HG03039 (cell line): ENCODE results near the gene SOX6.
"Not testable (repeated sequence)": the region's sequence is repeated elsewhere in the genome, so short reads cannot be mapped to it uniquely, and the experiment has no call there.

Experiments
- ATAC-seq: cut with Tn5 transposase; IDR thresholded peaks from one replicate; pipeline ENCODE4 v1.9.1; 2021; ENCODE audit warnings: mild to moderate bottlenecking, moderate library complexity; ENCODE audit not compliant: unreplicated experiment

Gene SOX6

GRCh38 chr11:16111690-16112089 lies 244.7 kb downstream of the SOX6 start:
- ATAC-seq, result no peak

GRCh38 chr11:16110886-16111285 lies 245.5 kb downstream of the SOX6 start:
- ATAC-seq, result no peak

DNA sequence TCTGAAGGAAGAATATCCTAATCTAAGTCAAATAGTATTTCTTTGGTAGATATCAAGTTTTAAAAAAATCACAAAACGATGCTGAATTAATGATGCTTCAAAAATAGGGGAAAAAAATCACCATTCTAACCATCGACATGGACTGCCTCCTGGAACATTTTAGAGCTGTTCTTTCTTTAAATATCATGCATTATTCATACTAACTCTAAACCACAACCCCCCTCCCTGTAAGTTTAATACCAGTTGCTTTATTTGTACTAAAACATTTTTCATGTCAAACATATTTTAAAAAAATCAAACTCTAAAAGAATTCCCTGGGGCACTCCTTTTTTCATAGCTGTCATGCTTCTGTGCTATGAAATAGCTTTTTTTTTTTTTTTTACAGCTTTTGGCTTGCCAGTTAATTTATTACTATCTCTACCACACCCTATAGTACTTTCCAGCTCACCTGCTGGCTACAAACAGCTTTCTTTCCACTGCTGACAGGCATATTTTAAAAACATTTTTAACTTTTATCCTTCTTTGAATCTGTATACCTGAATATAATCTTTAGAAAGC lies 256.9 kb downstream of the SOX6 start:
- ATAC-seq, result no peak

DNA sequence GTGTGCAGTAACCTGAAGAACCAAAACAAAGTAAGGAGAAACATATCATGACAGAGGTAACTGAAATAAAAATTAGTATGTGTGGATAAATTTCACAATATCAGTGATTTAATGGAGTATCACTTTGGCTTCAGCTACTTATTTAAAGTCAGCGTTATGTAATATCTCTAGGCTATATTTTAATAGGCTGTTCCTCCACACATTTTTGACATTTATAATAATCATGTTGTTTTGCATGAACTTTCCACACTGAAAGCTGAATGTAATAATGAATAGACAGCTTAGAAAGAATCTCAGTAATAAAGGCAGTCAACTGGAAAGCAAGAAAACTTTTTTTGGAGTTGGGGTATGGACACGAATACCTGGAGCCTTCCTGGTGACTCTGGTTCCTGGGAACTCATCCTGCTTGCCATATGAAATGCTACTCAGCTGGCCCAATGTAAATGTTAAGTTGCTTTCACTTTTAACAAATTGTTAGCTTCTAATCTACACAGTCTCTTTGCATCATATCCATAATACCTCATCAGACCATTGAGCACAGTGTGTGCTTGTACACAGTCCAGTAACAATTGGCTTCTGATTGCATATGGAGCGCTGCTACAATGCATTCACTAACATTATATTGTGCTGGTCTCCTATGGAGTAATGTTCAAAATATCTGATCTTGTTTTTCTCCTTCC lies 257.7 kb downstream of the SOX6 start:
- no peak for ATAC-seq

GRCh38 chr11:16097543-16097942 lies 258.8 kb downstream of the SOX6 start:
- ATAC-seq, result no peak

DNA sequence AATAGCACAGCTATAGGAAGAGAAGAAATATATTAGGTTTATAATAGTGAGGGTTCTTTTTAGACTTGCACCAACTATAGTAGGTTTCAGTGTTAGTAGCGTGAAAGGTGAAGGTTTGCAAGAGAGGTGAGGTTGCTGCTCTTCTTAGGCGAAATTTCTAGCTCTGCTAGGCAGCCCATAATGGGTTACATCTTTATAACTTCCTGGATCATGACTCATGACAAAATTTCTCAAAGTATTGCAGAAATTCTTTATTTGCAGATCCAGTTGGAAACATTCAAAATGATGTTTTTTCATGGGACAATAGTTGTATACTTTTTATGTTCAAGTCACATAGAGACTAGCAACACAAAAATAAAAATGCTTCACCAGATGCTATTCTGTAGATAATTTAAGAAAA lies 260.0 kb downstream of the SOX6 start:
- no peak for ATAC-seq

DNA sequence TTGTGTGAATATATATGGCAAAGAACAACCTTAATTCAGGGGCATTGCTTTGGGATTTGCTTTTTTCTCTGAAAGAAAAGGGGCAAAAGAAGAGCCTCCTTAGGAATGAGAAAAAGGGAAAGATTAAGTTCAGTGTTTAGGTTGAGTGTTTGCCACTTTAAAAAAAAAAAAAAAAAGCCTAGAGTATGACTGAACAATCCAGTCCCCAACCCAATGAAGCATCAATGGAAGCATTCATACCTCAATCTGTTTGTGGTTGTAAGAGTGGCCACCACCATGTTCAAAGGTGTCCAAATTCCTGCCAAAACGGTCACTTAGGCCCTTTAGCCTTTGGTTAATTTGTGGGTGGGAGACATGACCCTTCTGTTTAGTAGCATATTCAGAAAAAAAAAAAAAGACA lies 260.6 kb downstream of the SOX6 start:
- no peak for ATAC-seq

GRCh38 chr11:16093889-16094653 lies 262.3 kb downstream of the SOX6 start:
- no peak for ATAC-seq

DNA sequence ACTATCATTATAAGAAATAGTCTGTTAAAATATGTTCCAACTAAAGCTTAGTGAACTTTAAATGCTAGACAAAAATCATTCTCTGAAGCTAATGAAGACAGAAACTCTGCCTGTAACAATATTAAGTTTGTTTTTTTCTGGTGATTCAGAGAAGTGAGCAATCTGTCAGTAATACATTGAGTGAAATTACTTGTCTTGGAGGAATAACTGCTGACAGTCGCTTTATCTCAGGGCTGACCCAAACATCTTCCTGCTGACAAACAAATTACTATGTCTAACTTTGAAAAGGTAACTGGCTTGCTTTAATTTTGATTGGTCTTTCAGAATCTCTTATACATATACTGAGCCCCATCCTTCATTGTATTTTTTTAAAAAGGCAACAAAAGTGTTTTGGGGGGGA lies 264.5 kb downstream of the SOX6 start:
- no peak for ATAC-seq

GRCh38 chr11:16089481-16089880 lies 266.9 kb downstream of the SOX6 start:
- no peak for ATAC-seq

DNA sequence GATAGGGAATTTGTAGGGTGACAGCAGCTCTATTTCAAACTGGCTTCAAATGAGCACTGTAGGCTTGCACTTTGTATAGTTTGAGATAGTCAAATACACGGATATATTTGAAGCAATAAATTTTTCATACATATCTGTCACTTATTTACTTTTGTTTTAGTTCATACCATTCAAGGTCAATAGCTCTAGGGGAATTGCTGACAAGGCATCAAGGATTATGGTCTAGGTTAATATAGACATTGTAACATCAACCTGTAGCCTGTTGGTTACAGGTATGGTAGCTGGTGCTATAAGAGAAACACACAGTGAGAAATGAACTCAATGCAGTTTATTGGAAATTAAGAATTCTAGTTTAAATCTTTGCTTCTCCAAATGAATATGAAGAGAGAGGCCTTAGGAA lies 267.6 kb downstream of the SOX6 start:
- no peak for ATAC-seq

GRCh38 chr11:16087886-16088285 lies 268.5 kb downstream of the SOX6 start:
- ATAC-seq, result no peak

- no peak for ATAC-seq
Observed at GRCh38 chr11:16086229-16086819, 270.0 kb downstream of the SOX6 start.

DNA sequence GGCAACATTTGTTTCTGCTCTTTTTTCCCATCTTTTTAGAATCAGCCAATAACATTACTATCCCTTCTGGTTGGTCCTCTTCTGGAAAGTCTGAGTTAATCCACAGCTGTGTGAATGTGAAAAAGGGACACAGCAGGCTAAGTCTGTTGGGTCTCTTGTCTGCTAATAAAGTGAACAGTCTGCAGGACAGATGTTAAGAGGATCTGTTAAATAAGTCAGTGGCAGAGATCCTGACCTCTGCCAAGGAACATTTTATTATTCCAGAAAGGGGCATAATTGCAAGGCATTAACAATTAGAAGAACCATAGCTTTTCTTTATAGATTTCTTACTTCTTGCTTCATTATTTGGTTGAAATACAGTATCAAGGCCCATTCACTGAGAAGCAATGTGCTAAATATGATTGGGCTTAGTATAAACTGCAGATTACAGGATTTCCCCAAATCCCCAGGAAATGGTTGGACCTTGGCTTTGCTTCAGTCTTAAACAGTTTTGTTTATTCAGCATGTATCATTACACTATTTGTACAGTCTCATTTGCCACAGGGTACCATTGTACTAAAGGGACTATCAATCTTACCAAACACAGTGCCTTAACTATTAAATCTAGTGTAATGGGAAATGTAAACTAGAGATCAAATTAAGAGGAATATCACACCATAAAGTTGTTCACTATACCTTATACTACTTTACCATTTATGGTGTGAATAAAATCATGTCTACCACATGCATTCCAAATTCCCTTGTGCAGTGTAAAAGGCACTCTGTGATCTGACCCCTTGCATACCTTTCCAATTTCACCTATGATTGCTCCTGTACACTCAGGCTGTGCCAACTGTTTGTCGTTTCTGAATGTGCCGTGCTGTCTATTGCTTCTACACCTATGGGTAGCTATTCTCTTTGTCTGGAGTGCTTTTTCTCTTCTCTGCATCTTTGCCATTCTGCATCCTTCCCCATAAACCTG lies 274.0 kb downstream of the SOX6 start:
- no peak for ATAC-seq

DNA sequence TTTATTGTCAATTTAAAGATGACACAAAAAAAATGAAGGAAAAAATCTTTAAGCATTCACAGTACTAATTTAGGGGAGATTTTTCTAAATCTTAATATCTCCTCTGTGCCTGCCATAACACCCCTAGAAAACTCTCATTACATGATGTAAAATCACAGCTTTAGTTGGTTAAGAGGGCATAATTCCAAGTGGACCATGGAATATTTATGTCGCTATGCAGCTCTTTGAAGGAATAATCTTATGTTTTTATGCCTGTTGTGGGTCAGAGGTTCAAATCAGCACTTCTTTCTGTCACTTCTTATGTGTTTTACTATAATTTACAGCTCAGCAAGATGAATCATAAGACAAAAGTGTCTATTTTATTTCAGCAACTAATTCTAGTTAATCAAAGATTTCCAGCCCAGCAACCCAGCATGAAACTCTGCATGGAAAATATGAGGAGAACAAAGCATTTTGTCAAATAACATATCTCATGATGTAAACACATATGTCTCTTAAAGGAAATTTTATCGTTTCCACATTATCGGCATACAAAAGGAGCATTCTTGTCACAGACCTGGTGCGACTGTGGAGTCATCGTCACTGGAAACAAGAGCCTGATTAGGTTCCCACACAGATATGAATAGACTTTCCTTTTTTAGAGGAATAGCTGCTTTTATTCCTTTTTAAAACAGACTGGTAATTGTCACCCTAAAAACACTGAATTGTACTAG lies 274.8 kb downstream of the SOX6 start:
- ATAC-seq, result no peak

- no peak for ATAC-seq
Observed at GRCh38 chr11:16080688-16081381, 275.5 kb downstream of the SOX6 start.

- no peak for ATAC-seq
Observed at GRCh38 chr11:16078936-16079335, 277.4 kb downstream of the SOX6 start.

DNA sequence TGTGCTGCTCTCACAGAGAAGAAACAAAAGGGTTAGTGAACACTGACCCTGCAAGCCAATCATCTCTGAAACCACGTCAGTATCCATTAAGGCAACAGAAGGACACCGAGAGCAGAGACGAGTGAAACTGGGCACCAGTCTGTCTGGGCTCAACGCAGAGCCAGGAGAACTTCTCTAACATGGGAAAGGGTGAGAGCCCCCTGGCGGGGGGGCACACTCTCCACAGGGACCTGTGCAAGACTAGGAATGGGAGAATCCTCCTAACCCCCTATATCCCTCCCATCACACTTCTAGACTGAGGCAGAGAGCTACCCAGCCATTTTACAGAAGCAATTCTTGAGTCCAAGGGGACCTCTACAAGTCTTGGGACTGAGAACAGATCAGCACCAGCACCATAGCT lies 285.8 kb downstream of the SOX6 start:
- ATAC-seq, result no peak

- not testable (repeated sequence) for ATAC-seq
Observed at GRCh38 chr11:16067268-16067667, 289.1 kb downstream of the SOX6 start.

GRCh38 chr11:16059332-16059731 lies 297.0 kb downstream of the SOX6 start:
- ATAC-seq, result no peak
